ENCODE data around the gene BANF1. TPM values are rescaled to one million over a fixed set of nuclear protein-coding genes. Genes with fewer than 3 reads are reported as not detected.

BANF1 gene
- 84.3 and 86.3 TPM in 2 replicates for total RNA-seq (2014; rRNA removed; shearing (Covaris generic))

GRCh38 chr11:66001942-66002647 is at the start of gene BANF1, which contains the start of gene EIF1AD:
TSS of gene BANF1 (plus strand) at chr11:66002503. CDS start at chr11:66003251, 748 bp downstream.
TSS of gene EIF1AD (minus strand) at chr11:66002157. CDS start at chr11:66000389, 1,768 bp downstream.
- DNase-seq (ENCODE audit: low spot score) = peak; percentile 98

GRCh38 chr11:65953471-65953870 is 48.8 kb upstream of the BANF1 start:
- DNase-seq (ENCODE audit: low spot score) = no peak

DNA sequence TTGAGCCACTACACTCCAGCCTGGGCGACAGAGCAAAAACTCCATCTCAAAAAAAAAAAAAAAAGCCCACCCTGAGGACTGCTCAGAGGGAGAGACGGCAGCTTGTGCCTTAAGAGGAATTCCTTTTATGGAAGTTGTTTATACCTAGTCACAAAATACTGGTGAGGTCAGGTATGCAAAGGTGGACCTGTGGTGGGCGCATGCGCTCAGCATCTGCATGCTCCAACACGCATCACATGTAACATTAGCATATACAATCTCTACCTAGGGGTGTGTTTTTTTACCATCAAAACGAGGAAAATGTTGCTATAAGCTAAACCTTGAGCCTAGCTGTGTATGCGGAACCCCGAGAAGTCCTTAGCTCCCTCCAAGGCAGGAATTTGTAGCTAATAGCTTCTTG is 47.5 kb upstream of the BANF1 start:
- DNase-seq (ENCODE audit: low spot score) = no peak

DNA sequence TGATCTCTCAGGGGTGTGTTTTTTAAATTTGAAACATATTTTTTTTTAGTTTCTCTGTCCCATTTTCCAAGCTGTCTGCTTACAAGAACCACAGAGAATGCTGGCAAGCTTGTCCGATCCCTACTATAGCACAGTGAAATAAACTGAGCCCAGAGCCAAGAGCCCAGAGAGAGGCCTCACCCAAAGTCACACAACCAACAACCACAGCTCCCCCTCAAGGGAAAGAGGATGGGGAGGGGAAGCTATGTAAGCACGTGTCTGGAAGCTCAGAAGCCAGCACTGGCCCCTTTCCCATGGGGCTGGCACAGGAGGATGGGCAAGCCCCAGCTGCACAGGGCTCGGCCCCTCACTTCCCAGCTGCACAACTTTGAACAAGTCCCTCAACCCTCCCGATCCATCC is 44.0 kb upstream of the BANF1 start:
- DNase-seq (ENCODE audit: low spot score) = no peak

DNA sequence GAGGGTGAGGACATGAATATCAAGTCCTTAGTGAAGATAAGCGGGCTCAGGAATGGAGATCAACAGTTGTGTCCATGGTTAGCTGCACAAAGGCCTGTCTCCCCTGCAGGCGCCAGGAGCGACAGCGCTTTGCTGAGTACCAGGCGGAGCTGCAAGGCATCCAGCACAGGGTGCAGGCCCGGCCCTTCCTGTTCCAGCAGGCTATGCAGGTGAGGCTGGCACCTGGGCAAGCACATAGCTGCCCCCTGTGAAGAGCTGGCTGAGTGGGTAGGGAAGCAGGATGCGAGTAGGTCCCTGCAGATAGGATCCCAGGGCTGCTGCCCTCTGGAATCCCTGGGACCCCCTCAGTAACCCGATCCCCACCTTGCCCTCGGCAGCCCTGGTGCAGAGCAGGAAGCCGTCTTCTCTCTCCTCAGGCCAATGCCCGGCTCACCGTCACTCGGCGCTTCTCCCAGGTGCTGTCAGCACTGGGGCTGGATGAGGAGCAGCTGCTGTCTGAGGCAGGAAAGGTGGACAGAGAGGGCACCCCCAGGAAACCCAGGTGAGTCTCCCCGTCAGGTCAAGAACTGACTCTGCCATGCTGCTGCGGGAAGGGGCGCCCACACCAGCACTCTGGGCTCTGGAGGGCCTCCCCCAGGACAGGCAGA is 43.4 kb upstream of the BANF1 start:
- no peak for DNase-seq (ENCODE audit: low spot score)

GRCh38 chr11:65960824-65961266 is 41.5 kb upstream of the BANF1 start:
- no peak for DNase-seq (ENCODE audit: low spot score)

- peak; percentile 98 for DNase-seq (ENCODE audit: low spot score)
These were observed 40.8 kb upstream of the BANF1 start, which contains the start of gene SART1 for GRCh38 chr11:65961267-65962140. TSS of gene SART1 (plus strand) at chr11:65961734. CDS start at chr11:65961781, 47 bp downstream.

GRCh38 chr11:65962141-65962564 is 40.1 kb upstream of the BANF1 start:
- no peak for DNase-seq (ENCODE audit: low spot score)

DNA sequence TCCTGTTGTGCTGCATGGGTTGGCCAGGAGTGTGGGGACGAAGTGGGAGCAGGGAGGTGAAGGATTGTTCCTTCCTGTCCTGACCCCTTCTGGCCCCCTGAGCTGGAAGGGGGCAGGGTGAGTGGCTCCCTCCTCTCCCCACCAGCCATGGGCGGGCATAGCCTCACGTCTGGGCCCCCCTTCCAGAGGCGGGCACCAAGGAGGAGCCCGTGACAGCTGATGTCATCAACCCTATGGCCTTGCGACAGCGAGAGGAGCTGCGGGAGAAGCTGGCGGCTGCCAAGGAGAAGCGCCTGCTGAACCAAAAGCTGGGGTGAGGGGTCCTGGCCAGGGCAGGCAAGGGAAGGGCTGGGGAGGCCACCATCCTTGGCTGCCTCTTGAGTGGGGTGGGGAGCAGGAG is 37.4 kb upstream of the BANF1 start:
- DNase-seq (ENCODE audit: low spot score) = no peak

GRCh38 chr11:65965986-65966762 is 36.1 kb upstream of the BANF1 start:
- DNase-seq (ENCODE audit: low spot score) = no peak

GRCh38 chr11:65967329-65967934 is 34.9 kb upstream of the BANF1 start:
- DNase-seq (ENCODE audit: low spot score) = no peak

- DNase-seq (ENCODE audit: low spot score) = no peak
These were observed 33.5 kb upstream of the BANF1 start for GRCh38 chr11:65968600-65969482.

GRCh38 chr11:65972116-65972515 is 30.2 kb upstream of the BANF1 start:
- no peak for DNase-seq (ENCODE audit: low spot score)

- DNase-seq (ENCODE audit: low spot score) = no peak
These were observed 28.7 kb upstream of the BANF1 start for GRCh38 chr11:65973439-65974110.

DNA sequence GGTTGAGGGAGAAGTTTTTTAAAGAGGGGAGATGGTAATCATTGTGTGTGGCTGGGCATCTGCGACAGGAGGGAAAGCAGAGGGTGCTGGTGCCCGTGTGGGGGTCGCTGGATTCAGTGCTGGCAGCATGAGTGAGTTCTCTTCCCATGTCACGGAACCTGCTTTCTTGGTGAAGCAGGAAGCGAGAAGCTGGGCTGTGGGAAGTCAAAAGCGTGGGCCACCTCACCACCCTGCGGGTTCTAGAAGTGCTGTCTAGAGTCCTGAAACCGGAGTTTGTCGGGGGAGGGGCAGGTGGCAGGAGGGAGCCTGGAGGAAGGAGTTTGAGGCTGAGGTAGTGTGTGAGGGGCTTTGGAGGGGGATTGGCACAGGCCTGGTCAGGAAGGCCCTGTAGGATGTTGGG is 26.5 kb upstream of the BANF1 start:
- DNase-seq (ENCODE audit: low spot score) = no peak

GRCh38 chr11:65976216-65977176 is 25.8 kb upstream of the BANF1 start:
- no peak for DNase-seq (ENCODE audit: low spot score)

DNA sequence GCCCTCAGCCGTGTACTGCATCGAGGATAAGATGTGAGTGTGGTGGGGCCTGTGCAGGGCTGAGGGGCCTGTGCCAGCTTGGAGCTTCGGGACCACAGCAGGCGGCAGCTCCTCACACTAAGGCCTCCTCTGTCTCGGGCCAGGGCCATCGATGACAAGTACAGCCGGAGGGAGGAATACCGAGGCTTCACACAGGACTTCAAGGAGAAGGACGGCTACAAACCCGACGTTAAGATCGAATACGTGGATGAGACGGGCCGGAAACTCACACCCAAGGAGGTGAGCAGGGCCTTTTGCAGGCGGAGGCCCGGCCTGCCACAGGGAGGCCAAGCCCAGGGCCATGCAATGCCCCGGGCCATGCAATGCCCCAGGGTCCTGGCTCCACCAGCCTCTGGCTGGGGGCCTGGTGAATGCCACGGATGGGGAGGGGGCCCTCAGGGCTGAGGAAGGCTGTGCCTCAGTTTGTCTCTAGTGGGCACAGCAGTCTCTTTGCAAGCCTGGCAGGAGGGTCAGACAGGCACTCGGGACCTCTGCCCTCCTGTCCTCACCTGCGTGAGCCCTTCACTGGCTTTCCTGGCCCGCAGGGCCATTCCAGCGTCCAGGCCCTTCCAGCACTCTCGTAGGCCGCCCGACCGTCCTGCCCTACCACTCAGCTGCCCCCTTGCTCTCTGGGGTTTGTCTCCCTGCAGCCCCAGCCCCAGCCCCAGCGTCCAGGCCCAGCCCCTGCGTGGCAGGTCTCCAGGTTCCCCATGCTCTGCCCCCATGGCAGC is 24.5 kb upstream of the BANF1 start:
- no peak for DNase-seq (ENCODE audit: low spot score)

Measured in HT-29 (cell line).